Measurements from ENCODE around the gene PML. TPM values are rescaled to one million over a fixed set of nuclear protein-coding genes. Genes with fewer than 3 reads are reported as not detected.

Gene PML
- total RNA-seq, 2 donors from 2014 or later: 27.3 to 36.1 TPM

DNA sequence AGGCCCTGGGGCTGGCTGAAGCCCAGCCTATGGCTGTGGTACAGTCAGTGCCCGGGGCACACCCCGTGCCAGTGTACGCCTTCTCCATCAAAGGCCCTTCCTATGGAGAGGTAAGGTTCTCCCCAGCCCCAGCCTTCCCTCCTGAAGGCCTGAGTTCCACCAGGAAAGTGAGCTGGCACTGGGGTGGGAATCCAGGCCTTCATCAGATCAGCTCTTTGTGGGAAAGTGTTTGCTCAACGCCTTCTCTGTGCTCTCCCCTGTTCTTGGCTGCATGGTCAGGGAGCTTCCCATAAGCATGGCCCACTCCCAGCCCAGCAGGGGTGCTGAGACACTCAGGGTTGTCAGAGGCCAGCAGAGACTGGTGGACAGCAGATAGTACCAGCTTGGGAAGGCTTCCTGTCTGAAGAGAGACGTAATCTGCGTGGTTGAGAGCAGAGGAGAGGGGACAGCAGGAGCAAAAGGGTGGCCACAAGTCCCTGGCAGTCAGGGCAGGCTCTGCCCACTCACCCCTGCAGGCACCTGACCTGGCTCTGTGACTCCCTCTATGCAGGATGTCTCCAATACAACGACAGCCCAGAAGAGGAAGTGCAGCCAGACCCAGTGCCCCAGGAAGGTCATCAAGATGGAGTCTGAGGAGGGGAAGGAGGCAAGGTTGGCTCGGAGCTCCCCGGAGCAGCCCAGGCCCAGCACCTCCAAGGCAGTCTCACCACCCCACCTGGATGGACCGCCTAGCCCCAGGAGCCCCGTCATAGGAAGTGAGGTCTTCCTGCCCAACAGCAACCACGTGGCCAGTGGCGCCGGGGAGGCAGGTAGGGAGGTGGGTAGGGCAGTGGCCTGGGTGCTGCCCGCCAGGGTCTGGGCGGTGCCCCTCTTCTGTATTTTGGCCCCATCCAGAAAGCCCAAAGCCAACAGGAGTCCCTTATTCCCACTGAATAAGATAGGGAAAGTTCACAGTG lies 38.4 kb downstream of the PML start:
- H3K4me1 ChIP-seq: peaks cover 0 to 22% of the 10 kb centered on the region in 2 donors
- no peaks in the 10 kb centered on the region for H3K27me3 ChIP-seq
- H3K36me3 ChIP-seq: peaks cover 69% of the 10 kb centered on the region
- no peaks in the 10 kb centered on the region for H3K9me3 ChIP-seq
- H3K4me3 ChIP-seq: no peak overlapping the region
- TF ChIP-seq, protein P1, sequence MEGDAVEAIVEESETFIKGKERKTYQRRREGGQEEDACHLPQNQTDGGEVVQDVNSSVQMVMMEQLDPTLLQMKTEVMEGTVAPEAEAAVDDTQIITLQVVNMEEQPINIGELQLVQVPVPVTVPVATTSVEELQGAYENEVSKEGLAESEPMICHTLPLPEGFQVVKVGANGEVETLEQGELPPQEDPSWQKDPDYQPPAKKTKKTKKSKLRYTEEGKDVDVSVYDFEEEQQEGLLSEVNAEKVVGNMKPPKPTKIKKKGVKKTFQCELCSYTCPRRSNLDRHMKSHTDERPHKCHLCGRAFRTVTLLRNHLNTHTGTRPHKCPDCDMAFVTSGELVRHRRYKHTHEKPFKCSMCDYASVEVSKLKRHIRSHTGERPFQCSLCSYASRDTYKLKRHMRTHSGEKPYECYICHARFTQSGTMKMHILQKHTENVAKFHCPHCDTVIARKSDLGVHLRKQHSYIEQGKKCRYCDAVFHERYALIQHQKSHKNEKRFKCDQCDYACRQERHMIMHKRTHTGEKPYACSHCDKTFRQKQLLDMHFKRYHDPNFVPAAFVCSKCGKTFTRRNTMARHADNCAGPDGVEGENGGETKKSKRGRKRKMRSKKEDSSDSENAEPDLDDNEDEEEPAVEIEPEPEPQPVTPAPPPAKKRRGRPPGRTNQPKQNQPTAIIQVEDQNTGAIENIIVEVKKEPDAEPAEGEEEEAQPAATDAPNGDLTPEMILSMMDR (IDR thresholded peaks at IDR 0.05): no peak
- DNase-seq (ENCODE audit: low spot score): no peak
- H3K27ac ChIP-seq: no peak overlapping the region

DNA sequence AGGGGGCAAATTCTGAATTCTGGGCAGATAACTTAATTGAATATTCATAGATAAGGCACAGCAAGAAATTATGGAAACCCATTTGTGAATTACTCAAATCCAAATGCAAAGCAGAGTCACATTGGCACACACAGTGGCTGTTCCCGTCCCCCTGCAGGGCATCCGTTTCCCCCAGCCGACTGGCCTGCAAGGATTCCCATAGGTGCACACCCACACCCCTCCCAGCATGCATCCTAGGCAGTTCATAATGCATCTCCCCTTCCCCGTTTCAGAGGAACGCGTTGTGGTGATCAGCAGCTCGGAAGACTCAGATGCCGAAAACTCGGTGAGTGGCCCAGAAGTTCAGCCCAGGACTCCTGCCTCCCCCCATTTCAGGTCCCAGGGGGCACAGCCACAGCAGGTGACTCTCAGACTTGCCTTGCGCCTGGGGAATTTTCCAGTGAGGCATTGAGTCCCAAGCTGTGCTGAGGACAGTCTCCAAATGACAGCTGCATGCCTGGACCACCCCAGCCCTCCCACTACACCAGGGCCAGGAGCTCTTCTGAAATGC lies 39.8 kb downstream of the PML start:
- peaks cover 0 to 34% of the 10 kb centered on the region in 2 donors for H3K4me1 ChIP-seq
- H3K27ac ChIP-seq: no peak overlapping the region
- peaks cover 63% of the 10 kb centered on the region for H3K36me3 ChIP-seq
- H3K27me3 ChIP-seq: no peaks in the 10 kb centered on the region
- no peak for DNase-seq (ENCODE audit: low spot score)
- TF ChIP-seq, protein P1 (IDR thresholded peaks at IDR 0.05): no peak
- H3K9me3 ChIP-seq: no peaks in the 10 kb centered on the region
- H3K4me3 ChIP-seq: no peak overlapping the region

DNA sequence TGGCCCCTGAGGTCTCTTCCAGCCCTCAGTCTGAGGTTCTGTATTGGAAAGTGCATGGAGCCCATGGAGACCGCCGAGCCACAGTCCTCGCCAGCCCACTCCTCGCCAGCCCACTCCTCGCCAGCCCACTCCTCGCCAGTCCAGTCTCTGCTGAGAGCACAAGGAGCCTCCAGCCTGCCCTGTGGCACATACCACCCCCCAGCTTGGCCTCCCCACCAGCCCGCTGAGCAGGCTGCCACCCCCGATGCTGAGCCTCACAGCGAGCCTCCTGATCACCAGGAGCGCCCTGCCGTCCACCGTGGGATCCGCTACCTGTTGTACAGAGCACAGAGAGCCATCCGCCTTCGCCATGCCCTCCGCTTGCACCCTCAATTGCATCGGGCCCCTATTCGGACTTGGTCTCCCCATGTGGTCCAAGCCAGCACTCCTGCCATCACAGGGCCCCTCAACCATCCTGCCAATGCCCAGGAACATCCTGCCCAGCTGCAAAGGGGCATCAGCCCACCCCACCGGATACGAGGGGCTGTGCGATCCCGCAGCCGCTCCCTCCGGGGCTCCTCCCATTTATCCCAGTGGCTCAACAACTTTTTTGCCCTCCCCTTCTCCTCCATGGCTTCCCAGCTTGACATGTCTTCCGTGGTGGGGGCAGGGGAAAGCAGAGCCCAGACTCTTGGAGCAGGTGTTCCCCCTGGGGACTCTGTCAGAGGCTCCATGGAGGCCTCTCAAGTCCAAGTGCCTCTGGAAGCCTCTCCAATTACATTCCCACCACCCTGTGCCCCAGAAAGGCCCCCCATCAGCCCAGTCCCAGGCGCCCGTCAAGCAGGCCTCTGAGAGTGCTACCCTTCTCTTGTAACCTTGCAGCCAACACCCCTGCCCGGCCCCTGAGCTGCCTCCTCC lies 40.9 kb downstream of the PML start:
- H3K4me1 ChIP-seq: peaks cover 0 to 45% of the 10 kb centered on the region in 2 donors
- TF ChIP-seq, protein P1 (IDR thresholded peaks at IDR 0.05): no peak

DNA sequence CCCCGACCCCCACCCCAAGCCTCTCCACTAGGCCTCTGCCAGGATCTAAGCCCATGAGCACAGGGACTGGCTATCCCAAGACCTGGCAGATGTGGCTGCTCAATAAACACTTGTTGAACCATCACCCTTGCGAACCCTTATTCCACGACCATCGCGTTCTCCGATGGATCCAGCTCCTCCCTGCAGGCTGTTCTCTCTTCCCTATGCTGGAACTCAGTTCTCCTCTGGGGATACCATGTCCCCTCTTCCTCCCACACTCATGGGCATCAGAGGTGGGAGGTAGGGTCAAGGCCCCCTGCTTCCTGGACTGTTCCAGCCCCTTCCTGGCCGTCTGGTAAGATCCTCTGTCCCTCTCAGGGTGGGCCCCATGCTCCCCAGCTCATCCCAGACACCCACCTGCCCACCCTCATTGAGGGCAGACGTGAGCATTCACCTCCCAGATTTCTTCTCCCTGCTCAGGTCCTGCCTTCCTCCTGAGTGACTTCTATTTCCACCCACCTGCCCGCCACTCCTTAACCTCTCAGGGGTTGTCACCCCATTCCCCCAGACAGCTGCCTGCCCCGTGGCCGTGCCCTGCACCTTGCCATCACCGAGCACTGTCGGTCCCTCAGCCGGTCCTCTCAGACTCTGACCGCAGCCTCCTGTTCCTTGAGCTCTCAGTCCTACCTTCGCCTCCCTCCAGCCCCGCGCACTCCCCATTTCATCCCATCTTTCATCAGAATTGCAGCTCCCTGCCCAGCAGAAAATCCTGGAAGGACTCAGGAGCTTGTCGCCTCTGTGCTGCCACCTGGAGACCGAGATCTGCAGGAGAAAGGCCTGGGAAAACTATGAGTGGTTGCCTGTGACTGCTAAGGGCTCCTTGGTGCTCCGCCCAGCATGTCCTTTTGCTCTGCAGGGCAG lies 42.0 kb downstream of the PML start:
- peaks cover 0 to 55% of the 10 kb centered on the region in 2 donors for H3K4me1 ChIP-seq
- H3K4me3 ChIP-seq: no peak overlapping the region
- TF ChIP-seq, protein P1 (IDR thresholded peaks at IDR 0.05): peak in 1 of 2 donors; percentile 63
- DNase-seq (ENCODE audit: low spot score): no peak
- H3K27me3 ChIP-seq: no peaks in the 10 kb centered on the region
- H3K27ac ChIP-seq: no peak overlapping the region
- no peaks in the 10 kb centered on the region for H3K9me3 ChIP-seq
- H3K36me3 ChIP-seq: peaks cover 52% of the 10 kb centered on the region

More for the DNA sequence above, 40.9 kb downstream of the PML start:
- H3K9me3 ChIP-seq: no peaks in the 10 kb centered on the region
- H3K27ac ChIP-seq: no peak overlapping the region
- no peak overlapping the region for H3K4me3 ChIP-seq
- H3K36me3 ChIP-seq: peaks cover 54% of the 10 kb centered on the region
- H3K27me3 ChIP-seq: no peaks in the 10 kb centered on the region
- DNase-seq (ENCODE audit: low spot score): no peak
